ENCODE results near the gene ATP1B1. TPM values are rescaled to one million over a fixed set of nuclear protein-coding genes. Genes with fewer than 3 reads are reported as not detected.

Gene ATP1B1
- total RNA-seq, 4 donors from 2014 or later, result 52.6 to 210 (median 111) TPM

DNA sequence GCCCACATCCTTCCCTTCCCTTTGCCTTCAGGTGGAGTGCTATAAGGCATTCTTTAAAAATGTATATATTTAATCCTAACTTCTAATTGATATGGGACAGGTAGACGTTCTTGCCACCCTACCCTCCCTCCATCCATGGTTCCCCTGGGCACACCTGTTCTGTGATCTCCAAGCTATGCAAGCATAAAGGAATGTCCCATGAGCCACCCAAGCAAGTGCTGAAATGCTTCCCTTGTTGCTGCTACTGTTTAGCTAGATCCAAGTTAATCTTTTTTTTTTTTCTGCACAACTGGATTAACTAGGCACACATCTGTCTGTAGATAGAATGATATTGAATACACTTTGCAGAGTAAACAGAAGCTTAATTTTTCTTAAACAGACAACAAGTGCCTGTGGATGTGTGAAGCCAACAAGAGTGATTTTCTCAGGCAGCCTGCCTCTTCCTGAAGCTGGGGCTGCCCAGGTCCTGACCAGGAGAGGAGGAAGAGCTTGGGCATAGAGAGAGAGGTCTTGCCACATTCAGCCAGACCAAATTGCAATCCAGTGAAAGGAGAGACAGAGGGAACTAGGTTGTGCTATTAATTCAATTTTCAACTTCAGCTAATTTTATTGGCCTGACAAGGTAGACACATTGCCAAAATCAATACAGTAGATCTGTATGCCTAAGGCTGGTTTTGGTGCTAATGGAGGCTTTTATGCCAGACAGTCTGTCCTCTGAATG is 28.2 kb upstream of the ATP1B1 start:
- H3K27ac ChIP-seq, result no peak overlapping the region
- H3K4me3 ChIP-seq, result no peak overlapping the region
- H3K36me3 ChIP-seq, result no peaks in the 10 kb centered on the region
- H3K4me1 ChIP-seq, result no peaks in the 10 kb centered on the region
- TF ChIP-seq, protein P1, sequence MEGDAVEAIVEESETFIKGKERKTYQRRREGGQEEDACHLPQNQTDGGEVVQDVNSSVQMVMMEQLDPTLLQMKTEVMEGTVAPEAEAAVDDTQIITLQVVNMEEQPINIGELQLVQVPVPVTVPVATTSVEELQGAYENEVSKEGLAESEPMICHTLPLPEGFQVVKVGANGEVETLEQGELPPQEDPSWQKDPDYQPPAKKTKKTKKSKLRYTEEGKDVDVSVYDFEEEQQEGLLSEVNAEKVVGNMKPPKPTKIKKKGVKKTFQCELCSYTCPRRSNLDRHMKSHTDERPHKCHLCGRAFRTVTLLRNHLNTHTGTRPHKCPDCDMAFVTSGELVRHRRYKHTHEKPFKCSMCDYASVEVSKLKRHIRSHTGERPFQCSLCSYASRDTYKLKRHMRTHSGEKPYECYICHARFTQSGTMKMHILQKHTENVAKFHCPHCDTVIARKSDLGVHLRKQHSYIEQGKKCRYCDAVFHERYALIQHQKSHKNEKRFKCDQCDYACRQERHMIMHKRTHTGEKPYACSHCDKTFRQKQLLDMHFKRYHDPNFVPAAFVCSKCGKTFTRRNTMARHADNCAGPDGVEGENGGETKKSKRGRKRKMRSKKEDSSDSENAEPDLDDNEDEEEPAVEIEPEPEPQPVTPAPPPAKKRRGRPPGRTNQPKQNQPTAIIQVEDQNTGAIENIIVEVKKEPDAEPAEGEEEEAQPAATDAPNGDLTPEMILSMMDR (IDR thresholded peaks at IDR 0.05), result no peak
- no peak for TF ChIP-seq POLR2A (IDR thresholded peaks at IDR 0.05)
- H3K27me3 ChIP-seq, result no peaks in the 10 kb centered on the region
- DNase-seq, result no peak
- intact Hi-C loops (cut with DNase I; ENCODE audit: low total_unique reads), result no loop called here
- H3K9me3 ChIP-seq, result no peaks in the 10 kb centered on the region

DNA sequence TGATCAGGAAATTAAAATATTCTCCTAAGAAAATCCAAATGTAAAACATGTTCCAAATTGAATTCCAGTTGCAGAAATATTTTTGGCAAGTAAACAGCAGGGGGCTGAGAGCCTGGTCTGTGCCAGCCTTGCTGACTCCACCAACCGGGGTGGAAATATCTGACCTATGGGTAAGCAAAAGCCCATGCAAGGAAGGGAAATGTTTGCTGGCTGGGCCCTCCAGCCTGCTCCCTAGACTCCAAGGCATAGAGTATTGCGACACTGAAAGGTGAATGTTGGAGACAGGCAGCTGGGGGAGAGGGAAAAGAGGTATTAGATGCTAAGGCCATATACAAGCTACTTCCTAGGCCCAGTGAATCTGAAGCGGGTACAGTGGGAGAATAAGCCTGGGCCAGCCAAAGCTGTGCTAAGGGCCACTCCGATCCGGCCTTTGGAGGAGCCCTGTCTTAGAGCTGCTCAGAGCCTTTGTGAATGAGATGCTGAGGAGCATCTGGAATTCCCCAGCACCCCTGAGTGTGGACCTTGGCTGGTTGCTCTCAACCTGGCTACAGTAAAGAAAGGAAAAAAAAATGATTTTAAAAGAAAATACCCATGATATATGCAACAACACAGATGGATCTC is 24.9 kb upstream of the ATP1B1 start:
- no peak overlapping the region for H3K4me3 ChIP-seq

DNA sequence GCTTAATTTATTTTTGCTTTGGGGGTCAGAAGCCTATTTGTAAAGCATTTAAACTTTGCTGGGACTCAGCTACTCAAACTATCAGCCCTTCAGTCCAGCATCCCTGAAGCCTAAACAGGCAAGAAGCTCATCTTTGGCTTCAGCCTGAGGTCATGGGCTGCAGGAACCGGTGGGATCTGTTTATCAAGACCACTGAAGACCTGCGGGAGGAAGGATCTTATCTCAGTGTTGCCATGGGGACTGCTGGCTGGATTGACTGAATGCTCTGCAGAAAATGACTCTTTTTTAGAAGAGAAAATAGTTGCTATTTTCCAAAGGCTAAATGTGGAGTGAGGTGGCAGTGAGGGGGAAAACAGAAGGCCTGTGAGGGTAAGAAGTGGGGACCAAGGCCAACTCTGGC is 20.6 kb upstream of the ATP1B1 start:
- intact Hi-C loops (cut with DNase I; ENCODE audit: low total_unique reads), result no loop called here

More for the DNA sequence above, 24.9 kb upstream of the ATP1B1 start:
- H3K4me1 ChIP-seq, result no peaks in the 10 kb centered on the region
- H3K27me3 ChIP-seq, result no peaks in the 10 kb centered on the region
- TF ChIP-seq POLR2A (IDR thresholded peaks at IDR 0.05), result no peak
- TF ChIP-seq, protein P1 (IDR thresholded peaks at IDR 0.05), result no peak
- H3K36me3 ChIP-seq, result no peaks in the 10 kb centered on the region
- intact Hi-C loops (cut with DNase I; ENCODE audit: low total_unique reads), result no loop called here
- no peak for DNase-seq
- no peaks in the 10 kb centered on the region for H3K9me3 ChIP-seq
- H3K27ac ChIP-seq, result no peak overlapping the region

DNA sequence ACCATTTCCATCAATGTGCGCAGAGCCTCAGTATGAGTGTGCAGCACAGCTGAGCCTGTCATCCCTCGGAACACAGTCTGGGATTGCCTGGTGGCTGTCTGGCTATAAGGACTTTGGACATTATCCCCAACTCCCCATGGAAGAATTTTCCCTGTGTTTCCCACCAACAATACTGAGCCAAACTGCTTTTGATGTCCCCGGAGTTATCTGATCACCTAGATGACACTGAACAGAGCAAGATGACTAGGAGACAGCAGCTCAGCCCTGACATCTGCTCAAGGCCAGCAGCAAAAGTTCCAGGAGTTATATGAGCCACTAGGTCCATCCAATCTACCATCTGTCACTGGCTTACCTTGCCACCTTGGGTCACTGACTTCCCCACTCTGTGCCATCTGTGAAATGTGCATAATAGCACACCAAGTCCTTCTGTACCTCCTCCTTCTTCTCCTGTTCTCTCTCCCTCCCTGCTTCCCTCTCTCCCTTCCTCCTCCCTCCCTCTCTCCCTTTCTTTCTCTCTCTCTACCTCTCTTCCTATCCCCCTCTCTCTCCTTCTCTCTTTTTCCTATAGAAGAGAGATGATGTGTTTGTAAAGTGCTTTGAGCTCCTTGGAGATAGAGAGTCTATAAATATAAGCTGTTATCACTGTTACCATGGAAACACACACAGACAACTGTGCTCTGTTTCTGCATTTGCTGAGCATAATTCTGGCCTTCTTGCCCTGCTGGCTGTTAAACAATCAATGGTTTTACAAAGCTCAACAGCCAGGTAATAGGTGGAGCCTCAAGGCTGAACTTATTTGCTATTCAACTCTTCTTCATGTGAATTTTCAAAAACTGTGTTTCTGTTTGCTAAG is 19.7 kb upstream of the ATP1B1 start:
- TF ChIP-seq, protein P1 (IDR thresholded peaks at IDR 0.05), result no peak
- TF ChIP-seq POLR2A (IDR thresholded peaks at IDR 0.05), result no peak
- no peak for DNase-seq
- H3K4me1 ChIP-seq, result no peaks in the 10 kb centered on the region
- intact Hi-C loops (cut with DNase I; ENCODE audit: low total_unique reads), result no loop called here
- H3K36me3 ChIP-seq, result no peaks in the 10 kb centered on the region
- H3K27ac ChIP-seq, result no peak overlapping the region
- H3K4me3 ChIP-seq, result no peak overlapping the region
- no peaks in the 10 kb centered on the region for H3K9me3 ChIP-seq
- H3K27me3 ChIP-seq, result no peaks in the 10 kb centered on the region

More for the DNA sequence above, 20.6 kb upstream of the ATP1B1 start:
- DNase-seq, result no peak
- H3K4me1 ChIP-seq, result no peaks in the 10 kb centered on the region
- H3K9me3 ChIP-seq, result no peaks in the 10 kb centered on the region
- H3K27ac ChIP-seq, result no peak overlapping the region
- no peaks in the 10 kb centered on the region for H3K27me3 ChIP-seq
- TF ChIP-seq POLR2A (IDR thresholded peaks at IDR 0.05), result no peak
- TF ChIP-seq, protein P1 (IDR thresholded peaks at IDR 0.05), result no peak
- no peaks in the 10 kb centered on the region for H3K36me3 ChIP-seq
- no peak overlapping the region for H3K4me3 ChIP-seq
